Liver (tissue), 3 donors: ENCODE measurements around the gene UTP25.

Experiments used
- GABPA ChIP-seq, 2 donors: IDR thresholded peaks in 1 of 2; conservative IDR thresholded peaks in 1 of 2; 2 replicates each; pipeline ENCODE4 v1.6.1; 2016; ENCODE audit warnings: antibody characterized with exemption in 2 of 2, mild to moderate bottlenecking in 1 of 2, moderate library complexity in 1 of 2
- HNF4A ChIP-seq, 2 donors: conservative IDR thresholded peaks; 2 replicates each; pipeline ENCODE4 v1.6.1; 2016; ENCODE audit warnings: antibody characterized with exemption in 2 of 2, mild to moderate bottlenecking in 2 of 2
- JUND ChIP-seq, 2 donors: IDR thresholded peaks; 2 replicates each; pipeline ENCODE4 v1.6.1; 2016; ENCODE audit warnings: antibody characterized with exemption in 2 of 2
- SP1 ChIP-seq: IDR thresholded peaks from 2 replicates; pipeline ENCODE4 v1.6.1; 2018; ENCODE audit warnings: antibody characterized with exemption, mild to moderate bottlenecking
- TAF1 ChIP-seq: conservative IDR thresholded peaks from 2 replicates; pipeline ENCODE4 v1.6.1; 2016; ENCODE audit warnings: antibody characterized with exemption, mild to moderate bottlenecking
- TF ChIP-seq, protein P1 (sequence below): fragments of 150-350 bp; IDR thresholded peaks from 2 replicates; pipeline ENCODE4 v1.5.1; 2017; ENCODE audit warnings: improper control_type of control experiment, low read depth, low read length; ENCODE audit not compliant: missing input control
- TF ChIP-seq, protein P2 (sequence below): IDR thresholded peaks from 2 replicates; pipeline ENCODE4 v1.6.1; 2016; ENCODE audit warnings: antibody characterized with exemption, mild to moderate bottlenecking
- TF ChIP-seq, protein P3 (sequence below): IDR thresholded peaks from 2 replicates; pipeline ENCODE4 v1.6.1; 2016; ENCODE audit warnings: antibody characterized with exemption
- donor health status: healthy.
- donor health status: healthy.

DNA sequence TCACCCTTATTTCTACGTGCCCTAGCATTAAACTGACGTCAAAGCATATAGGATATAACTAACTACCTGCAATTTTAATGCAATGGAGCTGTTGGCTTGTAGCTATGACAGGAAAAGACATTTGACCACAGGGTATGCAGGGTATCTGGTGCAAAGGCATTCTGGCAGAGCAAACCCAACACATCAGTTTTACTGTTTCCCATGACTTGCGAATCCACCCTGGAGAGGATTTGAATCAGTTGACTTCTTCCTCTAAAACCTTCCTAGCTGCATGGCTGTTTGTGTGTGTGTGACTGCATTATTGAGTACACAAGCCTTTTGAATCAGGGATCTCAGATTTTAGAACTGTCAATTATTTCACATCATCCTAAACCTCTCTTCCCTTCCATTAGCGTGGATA lies 68.6 kb downstream of the UTP25 start:
- TF ChIP-seq, protein P1, sequence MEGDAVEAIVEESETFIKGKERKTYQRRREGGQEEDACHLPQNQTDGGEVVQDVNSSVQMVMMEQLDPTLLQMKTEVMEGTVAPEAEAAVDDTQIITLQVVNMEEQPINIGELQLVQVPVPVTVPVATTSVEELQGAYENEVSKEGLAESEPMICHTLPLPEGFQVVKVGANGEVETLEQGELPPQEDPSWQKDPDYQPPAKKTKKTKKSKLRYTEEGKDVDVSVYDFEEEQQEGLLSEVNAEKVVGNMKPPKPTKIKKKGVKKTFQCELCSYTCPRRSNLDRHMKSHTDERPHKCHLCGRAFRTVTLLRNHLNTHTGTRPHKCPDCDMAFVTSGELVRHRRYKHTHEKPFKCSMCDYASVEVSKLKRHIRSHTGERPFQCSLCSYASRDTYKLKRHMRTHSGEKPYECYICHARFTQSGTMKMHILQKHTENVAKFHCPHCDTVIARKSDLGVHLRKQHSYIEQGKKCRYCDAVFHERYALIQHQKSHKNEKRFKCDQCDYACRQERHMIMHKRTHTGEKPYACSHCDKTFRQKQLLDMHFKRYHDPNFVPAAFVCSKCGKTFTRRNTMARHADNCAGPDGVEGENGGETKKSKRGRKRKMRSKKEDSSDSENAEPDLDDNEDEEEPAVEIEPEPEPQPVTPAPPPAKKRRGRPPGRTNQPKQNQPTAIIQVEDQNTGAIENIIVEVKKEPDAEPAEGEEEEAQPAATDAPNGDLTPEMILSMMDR = no peak
- TF ChIP-seq, protein P2, sequence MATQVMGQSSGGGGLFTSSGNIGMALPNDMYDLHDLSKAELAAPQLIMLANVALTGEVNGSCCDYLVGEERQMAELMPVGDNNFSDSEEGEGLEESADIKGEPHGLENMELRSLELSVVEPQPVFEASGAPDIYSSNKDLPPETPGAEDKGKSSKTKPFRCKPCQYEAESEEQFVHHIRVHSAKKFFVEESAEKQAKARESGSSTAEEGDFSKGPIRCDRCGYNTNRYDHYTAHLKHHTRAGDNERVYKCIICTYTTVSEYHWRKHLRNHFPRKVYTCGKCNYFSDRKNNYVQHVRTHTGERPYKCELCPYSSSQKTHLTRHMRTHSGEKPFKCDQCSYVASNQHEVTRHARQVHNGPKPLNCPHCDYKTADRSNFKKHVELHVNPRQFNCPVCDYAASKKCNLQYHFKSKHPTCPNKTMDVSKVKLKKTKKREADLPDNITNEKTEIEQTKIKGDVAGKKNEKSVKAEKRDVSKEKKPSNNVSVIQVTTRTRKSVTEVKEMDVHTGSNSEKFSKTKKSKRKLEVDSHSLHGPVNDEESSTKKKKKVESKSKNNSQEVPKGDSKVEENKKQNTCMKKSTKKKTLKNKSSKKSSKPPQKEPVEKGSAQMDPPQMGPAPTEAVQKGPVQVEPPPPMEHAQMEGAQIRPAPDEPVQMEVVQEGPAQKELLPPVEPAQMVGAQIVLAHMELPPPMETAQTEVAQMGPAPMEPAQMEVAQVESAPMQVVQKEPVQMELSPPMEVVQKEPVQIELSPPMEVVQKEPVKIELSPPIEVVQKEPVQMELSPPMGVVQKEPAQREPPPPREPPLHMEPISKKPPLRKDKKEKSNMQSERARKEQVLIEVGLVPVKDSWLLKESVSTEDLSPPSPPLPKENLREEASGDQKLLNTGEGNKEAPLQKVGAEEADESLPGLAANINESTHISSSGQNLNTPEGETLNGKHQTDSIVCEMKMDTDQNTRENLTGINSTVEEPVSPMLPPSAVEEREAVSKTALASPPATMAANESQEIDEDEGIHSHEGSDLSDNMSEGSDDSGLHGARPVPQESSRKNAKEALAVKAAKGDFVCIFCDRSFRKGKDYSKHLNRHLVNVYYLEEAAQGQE = no peak
- TF ChIP-seq SP1 = no peak
- no peak for TF ChIP-seq JUND (IDR thresholded peaks at IDR 0.05)
- TF ChIP-seq HNF4A (conservative IDR thresholded peaks at IDR 0.05) = no peak
- no peak for TF ChIP-seq GABPA (IDR thresholded peaks at IDR 0.05 in 1 of 2, conservative IDR thresholded peaks at IDR 0.05 in 1 of 2)
- TF ChIP-seq TAF1 = no peak
- TF ChIP-seq, protein P3, sequence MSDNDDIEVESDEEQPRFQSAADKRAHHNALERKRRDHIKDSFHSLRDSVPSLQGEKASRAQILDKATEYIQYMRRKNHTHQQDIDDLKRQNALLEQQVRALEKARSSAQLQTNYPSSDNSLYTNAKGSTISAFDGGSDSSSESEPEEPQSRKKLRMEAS = no peak
